Mesodermal cell (in vitro differentiated cells): ENCODE measurements around the gene STAMBP.
"Not testable (repeated sequence)": the region's sequence is repeated elsewhere in the genome, so short reads cannot be mapped to it uniquely, and the experiment has no call there.

ENCODE experiments used
- H3K27ac ChIP-seq: 2 replicates; pipeline ENCODE4 v1.7.0; 2013; ENCODE audit warnings: mild to moderate bottlenecking, low read depth, low read length, moderate library complexity; ENCODE audit not compliant: severe bottlenecking
- H3K36me3 ChIP-seq: 2 replicates; pipeline ENCODE4 v1.7.1; 2013; ENCODE audit warnings: mild to moderate bottlenecking, low read length, moderate library complexity; ENCODE audit not compliant: control insufficient read depth, insufficient read depth
- H3K4me1 ChIP-seq: one replicate; pipeline ENCODE4 v1.7.1; 2013; ENCODE audit warnings: mild to moderate bottlenecking, low read length; ENCODE audit not compliant: insufficient read depth, control insufficient read depth, poor library complexity, severe bottlenecking
- H3K4me3 ChIP-seq: 2 replicates; pipeline ENCODE4 v1.7.0; 2013; ENCODE audit warnings: low read length, control low read depth, mild to moderate bottlenecking; ENCODE audit not compliant: insufficient read depth, poor library complexity, severe bottlenecking; ENCODE audit errors: extremely low read depth
- H3K9me3 ChIP-seq: 2 replicates; pipeline ENCODE4 v1.7.1; 2013; ENCODE audit warnings: mild to moderate bottlenecking, low read length, moderate library complexity; ENCODE audit not compliant: control insufficient read depth
- WGBS, 2 experiments: methylation state at CpG; one replicate each; pipeline ENCODE4 v1.1.5; 2013; ENCODE audit warnings: missing lambda C conversion rate in 2 of 2; ENCODE audit not compliant: insufficient coverage in 2 of 2; 5-methylcytosine and 5-hydroxymethylcytosine counted together

Gene STAMBP

DNA sequence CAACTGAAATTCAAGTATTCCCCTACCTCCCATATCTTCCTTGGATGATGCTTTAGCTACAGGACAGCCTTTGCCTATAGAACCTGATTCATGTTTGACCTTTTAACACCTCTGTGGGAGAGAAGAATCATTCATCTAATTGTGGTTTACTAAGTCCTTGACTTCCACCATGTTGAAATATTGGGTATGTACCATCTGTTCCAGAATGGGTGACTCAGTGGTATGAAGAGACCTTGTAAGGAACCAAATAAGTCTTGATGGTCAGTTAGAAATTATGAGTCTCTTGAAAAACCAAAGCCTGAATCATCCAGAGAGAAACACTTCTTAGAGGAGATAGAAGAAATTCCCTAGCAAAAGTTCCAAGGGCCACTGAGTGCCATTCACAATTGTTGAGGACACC is 27.5 kb downstream of the STAMBP start:
- Histone ChIP-seq H3K36me3 (peaks cover 67% of the 10 kb centered on the region), H3K27ac (no peak overlapping the region), H3K4me1 (peaks cover 4% of the 10 kb centered on the region), H3K4me3 (no peak overlapping the region), H3K9me3 (no peaks in the 10 kb centered on the region)

DNA sequence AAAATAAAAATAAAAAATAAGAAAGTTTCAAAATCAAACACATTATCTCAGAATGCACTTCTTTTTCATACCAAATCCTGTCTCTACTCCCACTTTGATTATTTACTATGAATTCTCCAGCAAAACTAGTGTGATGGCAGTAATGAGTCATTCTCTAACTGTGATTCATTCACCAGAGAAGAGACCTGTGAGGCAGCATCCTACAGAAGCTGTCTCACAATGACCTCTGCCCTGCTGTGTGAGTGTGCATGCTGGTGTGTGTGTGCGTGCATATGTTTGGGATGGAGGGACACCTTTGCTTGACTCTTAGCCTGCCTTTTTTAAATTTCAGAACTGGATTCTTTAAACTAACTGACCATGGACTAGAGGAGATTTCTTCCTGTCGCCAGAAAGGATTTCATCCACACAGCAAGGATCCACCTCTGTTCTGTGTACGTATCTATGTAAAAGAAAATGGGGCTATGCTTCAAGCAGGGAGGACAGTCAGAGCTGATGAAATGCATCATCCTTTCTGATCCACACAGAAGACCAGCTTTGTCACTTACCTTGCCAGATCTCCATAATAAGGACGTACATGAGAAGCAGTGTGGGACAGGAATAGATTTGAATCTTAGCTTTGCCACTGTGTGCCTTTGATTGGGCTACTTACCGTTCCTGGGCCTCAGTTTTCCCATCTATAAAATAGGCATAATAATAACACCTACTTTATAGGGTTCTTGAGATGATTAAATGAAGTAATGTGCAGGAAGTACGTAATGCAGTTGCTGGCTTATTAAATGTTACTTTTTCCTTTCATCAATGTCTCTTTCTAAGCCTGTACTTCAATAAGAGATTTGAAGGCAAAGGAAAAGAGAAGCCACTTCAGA is 31.2 kb downstream of the STAMBP start:
- Histone ChIP-seq H3K4me3 (no peak overlapping the region), H3K4me1 (peaks cover 11% of the 10 kb centered on the region), H3K27ac (peak overlapping the region; percentile 43), H3K9me3 (no peaks in the 10 kb centered on the region), H3K36me3 (peaks cover 78% of the 10 kb centered on the region)
- 100% methylated on average over 2 of the region's 6 CpGs; no CpG with 5 or more reads in 1 of the 2 experiments for WGBS, 2 experiments

GRCh38 chr2:73862987-73863386 is 34.2 kb downstream of the STAMBP start:
- Histone ChIP-seq H3K27ac (no peak overlapping the region), H3K4me3 (no peak overlapping the region), H3K4me1 (peaks cover 11% of the 10 kb centered on the region), H3K9me3 (no peaks in the 10 kb centered on the region), H3K36me3 (peaks cover 72% of the 10 kb centered on the region)
- 91 to 100% methylated on average over 1 to 2 of the region's 2 CpGs for WGBS, 2 experiments

- Histone ChIP-seq H3K4me1 (peaks cover 3% of the 10 kb centered on the region), H3K27ac (no peak overlapping the region), H3K9me3 (no peaks in the 10 kb centered on the region), H3K36me3 (peaks cover 36% of the 10 kb centered on the region), H3K4me3 (no peak overlapping the region)
- WGBS, 2 experiments = 91 to 97% methylated on average over 4 of the region's 9 CpGs
Measured at GRCh38 chr2:73868204-73868978, 39.6 kb downstream of the STAMBP start.

GRCh38 chr2:73870084-73870483 is 41.3 kb downstream of the STAMBP start:
- Histone ChIP-seq H3K27ac (no peak overlapping the region), H3K4me1 (no peaks in the 10 kb centered on the region), H3K4me3 (no peak overlapping the region), H3K9me3 (no peaks in the 10 kb centered on the region), H3K36me3 (peaks cover 19% of the 10 kb centered on the region)
- WGBS, 2 experiments = 93 to 100% methylated on average over 2 to 3 of the region's 4 CpGs

DNA sequence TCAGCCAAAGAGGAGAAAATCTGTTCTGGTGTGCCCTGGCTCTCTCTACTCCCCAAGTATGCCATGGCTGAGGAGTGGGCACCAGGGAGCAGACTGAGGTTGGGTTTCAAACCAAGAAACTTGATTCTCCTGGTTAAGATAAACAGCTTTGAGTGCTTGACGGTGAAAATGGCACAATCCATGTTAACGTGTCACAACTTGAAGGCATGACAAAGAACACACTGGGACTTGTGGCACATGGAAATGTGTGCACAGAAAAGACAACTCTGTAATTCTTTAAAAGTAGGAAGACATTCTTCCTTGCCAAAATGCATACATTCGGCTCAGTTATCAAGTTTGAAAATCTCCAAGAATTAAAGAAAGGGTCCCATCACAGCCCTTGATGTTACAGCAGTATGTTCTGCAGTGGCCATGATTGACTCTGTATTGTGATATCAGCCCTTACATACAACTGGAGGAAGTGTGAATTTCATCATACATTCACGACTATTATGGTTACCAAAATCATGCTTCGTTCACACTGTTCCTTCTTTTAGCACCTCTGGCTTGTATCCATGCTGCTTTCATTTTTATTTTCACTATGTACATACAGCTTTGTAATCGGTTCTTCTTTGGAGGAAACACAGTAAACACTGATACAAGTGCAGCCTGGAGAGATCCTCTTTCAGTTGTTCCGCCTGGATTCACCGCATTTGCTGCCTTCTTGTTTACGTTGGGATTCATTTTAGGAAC is 48.5 kb downstream of the STAMBP start:
- H3K36me3 ChIP-seq = no peaks in the 10 kb centered on the region
- H3K4me1 ChIP-seq = no peaks in the 10 kb centered on the region
- 85 to 90% methylated on average over 8 to 9 of the region's 9 CpGs for WGBS, 2 experiments
- H3K4me3 ChIP-seq = no peak overlapping the region
- H3K9me3 ChIP-seq = no peaks in the 10 kb centered on the region
- H3K27ac ChIP-seq = no peak overlapping the region

DNA sequence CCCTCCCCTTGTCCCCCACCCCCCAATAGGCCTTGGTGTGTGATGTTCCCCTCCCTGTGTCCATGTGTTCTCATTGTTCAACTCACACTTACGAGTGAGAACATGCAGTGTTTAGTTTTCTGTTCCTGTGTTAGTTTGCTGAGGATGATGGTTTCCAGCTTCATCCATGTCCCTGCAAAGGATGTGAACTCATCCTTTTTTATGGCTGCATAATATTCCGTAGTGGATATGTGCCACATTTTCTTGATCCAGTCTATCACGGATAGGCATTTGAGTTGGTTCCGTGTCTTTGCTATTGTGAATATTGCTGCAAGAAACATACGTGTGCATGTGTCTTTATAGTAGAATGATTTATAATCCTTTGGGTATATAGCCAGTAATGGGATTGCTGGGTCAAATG is 49.2 kb downstream of the STAMBP start:
- H3K27ac ChIP-seq, H3K4me3 ChIP-seq, H3K9me3 ChIP-seq, H3K36me3 ChIP-seq, H3K4me1 ChIP-seq: not testable (repeated sequence)
- WGBS, 2 experiments = 94 to 97% methylated on average over 3 to 4 of the region's 5 CpGs

DNA sequence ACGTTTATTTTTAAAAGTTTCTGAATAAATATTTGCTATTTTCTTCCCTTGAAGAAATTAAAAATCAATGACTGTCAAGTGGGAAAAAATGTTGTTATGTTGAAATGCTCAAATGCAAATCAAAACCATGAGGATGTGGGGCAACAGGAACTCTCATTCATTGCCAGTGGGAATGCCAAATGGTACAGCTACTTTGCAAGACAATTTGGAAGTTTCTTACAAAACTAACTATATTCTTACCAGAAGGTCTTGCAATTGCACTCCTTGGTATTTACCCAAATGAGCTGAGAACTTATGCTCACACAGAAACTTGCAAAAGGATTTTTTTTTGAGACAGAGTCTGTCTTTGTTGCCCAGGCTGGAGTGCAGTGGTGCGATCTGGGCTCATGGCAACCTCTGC is 56.6 kb downstream of the STAMBP start:
- Histone ChIP-seq H3K9me3 (no peaks in the 10 kb centered on the region), H3K4me1 (no peaks in the 10 kb centered on the region), H3K27ac (no peak overlapping the region), H3K4me3 (no peak overlapping the region), H3K36me3 (no peaks in the 10 kb centered on the region)
- 100% methylated on average over 1 of the region's 2 CpGs for WGBS, 2 experiments

GRCh38 chr2:73886357-73886756 is 57.6 kb downstream of the STAMBP start:
- no peak overlapping the region for H3K27ac ChIP-seq
- no peaks in the 10 kb centered on the region for H3K9me3 ChIP-seq
- 71% methylated on average over 3 of the region's 4 CpGs; no CpG with 5 or more reads in 1 of the 2 experiments for WGBS, 2 experiments
- H3K4me3 ChIP-seq = no peak overlapping the region
- H3K36me3 ChIP-seq = no peaks in the 10 kb centered on the region
- no peaks in the 10 kb centered on the region for H3K4me1 ChIP-seq

GRCh38 chr2:73887596-73888353 is 59.0 kb downstream of the STAMBP start:
- not testable (repeated sequence) for H3K4me1 ChIP-seq, H3K36me3 ChIP-seq, H3K4me3 ChIP-seq, H3K9me3 ChIP-seq, H3K27ac ChIP-seq
- 78 to 81% methylated on average over 4 to 6 of the region's 11 CpGs for WGBS, 2 experiments
